ENCODE results near the gene ZNF678.

Gene ZNF678

DNA sequence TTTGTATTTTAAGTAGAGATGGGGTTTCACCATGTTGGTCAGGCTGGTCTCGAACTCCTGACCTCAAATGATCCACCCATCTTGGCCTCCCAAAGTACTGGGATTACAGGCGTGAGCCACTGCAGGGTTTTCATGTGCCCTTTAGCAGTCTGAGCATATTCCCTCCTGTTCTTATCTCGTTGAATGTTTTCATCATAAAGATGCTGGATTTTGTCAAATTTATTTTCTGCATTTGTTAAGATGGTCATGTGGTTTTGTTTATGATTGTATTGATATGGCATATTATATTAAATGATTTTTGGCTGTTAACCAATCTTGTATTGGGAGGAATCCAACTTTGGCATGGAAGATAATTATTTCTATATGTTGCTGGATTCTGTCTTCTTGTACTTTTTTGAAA, 163.0 kb downstream of the ZNF678 start:
- no peak for DNase-seq

Measured in T1000 (cell line).